ENCODE data around the gene SENP8. TPM values are rescaled to one million over a fixed set of nuclear protein-coding genes. Genes with fewer than 3 reads are reported as not detected.

The SENP8 gene
- total and polyA plus RNA-seq, 2 of the 4 experiments (the other 2 are of a cell fraction) = 1.6 to 2.9 TPM

DNA sequence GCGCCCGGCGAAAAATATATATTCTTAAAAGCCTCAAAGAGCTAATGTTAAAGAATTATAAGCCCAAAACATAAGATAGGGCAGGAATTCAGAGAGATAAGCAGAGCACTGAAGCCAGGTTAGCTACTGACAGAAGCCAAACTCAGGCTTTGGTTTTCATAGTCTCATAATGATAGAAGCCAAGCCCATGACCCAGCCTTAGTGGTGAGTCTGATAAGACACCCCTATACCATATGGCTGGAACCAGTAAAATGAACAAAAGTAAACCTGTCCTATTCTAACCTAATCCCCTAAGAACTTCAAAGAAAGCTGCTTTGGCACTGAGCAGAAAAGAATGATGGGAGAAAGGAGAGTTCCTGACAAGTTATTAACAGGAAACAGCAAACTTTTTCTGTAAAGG is 26.2 kb upstream of the SENP8 start:
- H2AK5ac ChIP-seq (ENCODE audit: low read depth, low read length) = no peak overlapping the region
- no peak overlapping the region for H2BK20ac ChIP-seq (ENCODE audit: low read depth, low read length)
- no peak overlapping the region for H3K4me2 ChIP-seq (ENCODE audit: low read depth, low read length)
- H2BK15ac ChIP-seq (ENCODE audit: low read depth, low read length) = no peak overlapping the region
- WGBS, 2 experiments (ENCODE audit: extremely low coverage in 2 of 2, insufficient read length in 1 of 2) = no CpG with 5 or more reads among the region's 3 CpGs
- H3K27me3 ChIP-seq (ENCODE audit: control insufficient read depth, insufficient read depth, low read length) = no peaks in the 10 kb centered on the region
- BruUV-seq (replicated peaks) = no TSS peak
- no peak for DNase-seq
- no peak overlapping the region for H3K14ac ChIP-seq (replicated peaks; ENCODE audit: low read depth, low read length)
- H4K20me1 ChIP-seq (ENCODE audit: insufficient read depth, low read length) = peaks cover 23% of the 10 kb centered on the region
- H2AK9ac ChIP-seq (replicated peaks; ENCODE audit: low read depth, low read length, poor library complexity) = no peak overlapping the region
- no peak overlapping the region for H2BK5ac ChIP-seq (ENCODE audit: low read depth, low read length, poor library complexity, severe bottlenecking)
- no peak overlapping the region for H2AFZ ChIP-seq (replicated peaks; ENCODE audit: low read length, poor library complexity)
- H3K56ac ChIP-seq (ENCODE audit: extremely low read depth, insufficient read depth, low read length) = no peak overlapping the region
- peaks cover 12 to 53% of the 10 kb centered on the region in 2 experiments for H3K79me1 ChIP-seq (ENCODE audit: low read depth in 1 of 2, low read length in 2 of 2)
- no peak overlapping the region for H4K5ac ChIP-seq (ENCODE audit: low read depth, low read length)
- no peak overlapping the region for H3K4ac ChIP-seq (ENCODE audit: low read depth, low read length)
- no peak overlapping the region for H3K27ac ChIP-seq (ENCODE audit: insufficient read depth, low read length)
- intact Hi-C loops (cut with micrococcal nuclease) (no loop called here), in situ Hi-C loops (cut with MboI; ENCODE audit: low sequenced_read_pairs) (no loop called here), dilution Hi-C loops (cut with HindIII; ENCODE audit: low sequenced_read_pairs, unreplicated experiment) (no loop called here)
- ATAC-seq (ENCODE audit: low read depth) = no peak
- H4K8ac ChIP-seq (ENCODE audit: low read depth in 2 of 2, low read length in 2 of 2) = no peak overlapping the region
- no peak overlapping the region for H3K4me3 ChIP-seq (ENCODE audit: insufficient read depth, low read depth, low read length)
- no peak overlapping the region for H2BK120ac ChIP-seq (ENCODE audit: low read depth, low read length)
- CTCF ChIA-PET = no interaction called here
- H3K36me3 ChIP-seq (ENCODE audit: control insufficient read depth, insufficient read depth, low read length) = peaks cover 2% of the 10 kb centered on the region; the same call in 1 of the 2 replicates
- no peak for TF ChIP-seq BHLHE40 (IDR thresholded peaks at IDR 0.05; ENCODE audit: low read depth, low read length)
- TF ChIP-seq POLR2A (IDR thresholded peaks at IDR 0.05; ENCODE audit: low read depth, low read length) = no peak
- TF ChIP-seq FOS (IDR thresholded peaks at IDR 0.05; ENCODE audit: low read depth, low read length) = no peak
- no peak for TF ChIP-seq MXI1 (IDR thresholded peaks at IDR 0.05; ENCODE audit: borderline replicate concordance, low read depth, low read length)
- TF ChIP-seq, protein P1, sequence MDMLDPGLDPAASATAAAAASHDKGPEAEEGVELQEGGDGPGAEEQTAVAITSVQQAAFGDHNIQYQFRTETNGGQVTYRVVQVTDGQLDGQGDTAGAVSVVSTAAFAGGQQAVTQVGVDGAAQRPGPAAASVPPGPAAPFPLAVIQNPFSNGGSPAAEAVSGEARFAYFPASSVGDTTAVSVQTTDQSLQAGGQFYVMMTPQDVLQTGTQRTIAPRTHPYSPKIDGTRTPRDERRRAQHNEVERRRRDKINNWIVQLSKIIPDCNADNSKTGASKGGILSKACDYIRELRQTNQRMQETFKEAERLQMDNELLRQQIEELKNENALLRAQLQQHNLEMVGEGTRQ (IDR thresholded peaks at IDR 0.05; ENCODE audit: low read depth, low read length) = no peak
- no peak for TF ChIP-seq MAFK (IDR thresholded peaks at IDR 0.05; ENCODE audit: low read depth, low read length)
- TF ChIP-seq CEBPB (IDR thresholded peaks at IDR 0.05; ENCODE audit: low read depth, low read length) = no peak
- no peak for TF ChIP-seq RFX5 (IDR thresholded peaks at IDR 0.05; ENCODE audit: low read depth, low read length)
- TF ChIP-seq, protein P2, sequence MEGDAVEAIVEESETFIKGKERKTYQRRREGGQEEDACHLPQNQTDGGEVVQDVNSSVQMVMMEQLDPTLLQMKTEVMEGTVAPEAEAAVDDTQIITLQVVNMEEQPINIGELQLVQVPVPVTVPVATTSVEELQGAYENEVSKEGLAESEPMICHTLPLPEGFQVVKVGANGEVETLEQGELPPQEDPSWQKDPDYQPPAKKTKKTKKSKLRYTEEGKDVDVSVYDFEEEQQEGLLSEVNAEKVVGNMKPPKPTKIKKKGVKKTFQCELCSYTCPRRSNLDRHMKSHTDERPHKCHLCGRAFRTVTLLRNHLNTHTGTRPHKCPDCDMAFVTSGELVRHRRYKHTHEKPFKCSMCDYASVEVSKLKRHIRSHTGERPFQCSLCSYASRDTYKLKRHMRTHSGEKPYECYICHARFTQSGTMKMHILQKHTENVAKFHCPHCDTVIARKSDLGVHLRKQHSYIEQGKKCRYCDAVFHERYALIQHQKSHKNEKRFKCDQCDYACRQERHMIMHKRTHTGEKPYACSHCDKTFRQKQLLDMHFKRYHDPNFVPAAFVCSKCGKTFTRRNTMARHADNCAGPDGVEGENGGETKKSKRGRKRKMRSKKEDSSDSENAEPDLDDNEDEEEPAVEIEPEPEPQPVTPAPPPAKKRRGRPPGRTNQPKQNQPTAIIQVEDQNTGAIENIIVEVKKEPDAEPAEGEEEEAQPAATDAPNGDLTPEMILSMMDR (conservative IDR thresholded peaks at IDR 0.05; ENCODE audit: low read depth, low read length) = no peak
- TF ChIP-seq MAZ (IDR thresholded peaks at IDR 0.05; ENCODE audit: borderline replicate concordance, low read depth, low read length) = no peak
- TF ChIP-seq, protein P3, sequence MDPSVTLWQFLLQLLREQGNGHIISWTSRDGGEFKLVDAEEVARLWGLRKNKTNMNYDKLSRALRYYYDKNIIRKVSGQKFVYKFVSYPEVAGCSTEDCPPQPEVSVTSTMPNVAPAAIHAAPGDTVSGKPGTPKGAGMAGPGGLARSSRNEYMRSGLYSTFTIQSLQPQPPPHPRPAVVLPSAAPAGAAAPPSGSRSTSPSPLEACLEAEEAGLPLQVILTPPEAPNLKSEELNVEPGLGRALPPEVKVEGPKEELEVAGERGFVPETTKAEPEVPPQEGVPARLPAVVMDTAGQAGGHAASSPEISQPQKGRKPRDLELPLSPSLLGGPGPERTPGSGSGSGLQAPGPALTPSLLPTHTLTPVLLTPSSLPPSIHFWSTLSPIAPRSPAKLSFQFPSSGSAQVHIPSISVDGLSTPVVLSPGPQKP (IDR thresholded peaks at IDR 0.05; ENCODE audit: borderline replicate concordance, low read depth, low read length) = no peak
- no peak for TF ChIP-seq RCOR1 (IDR thresholded peaks at IDR 0.05; ENCODE audit: insufficient replicate concordance, low read length)
- no peak for TF ChIP-seq NFE2L2 (IDR thresholded peaks at IDR 0.05; ENCODE audit: low read depth, low read length)
- no peak for TF ChIP-seq RAD21 (IDR thresholded peaks at IDR 0.05; ENCODE audit: low read length)
- no peak for TF ChIP-seq SMC3 (IDR thresholded peaks at IDR 0.05; ENCODE audit: low read depth, low read length)
- TF ChIP-seq CHD1 (IDR thresholded peaks at IDR 0.05; ENCODE audit: low read depth, low read length) = no peak
- peaks cover 9% of the 10 kb centered on the region; the same call in 1 of the 2 replicates for H3K9me1 ChIP-seq (ENCODE audit: insufficient read depth, low read length)
- H4K91ac ChIP-seq (ENCODE audit: insufficient read depth, low read depth, low read length) = no peak overlapping the region
- no peak overlapping the region for H3K18ac ChIP-seq (ENCODE audit: low read depth, low read length)
- no peak overlapping the region for H3K23ac ChIP-seq (ENCODE audit: low read depth, low read length)
- H3K9ac ChIP-seq (ENCODE audit: low read depth, low read length) = no peak overlapping the region
- POLR2A ChIA-PET (ENCODE audit: unreplicated experiment) = no interaction called here
- no peaks in the 10 kb centered on the region for H3K9me3 ChIP-seq (ENCODE audit: control insufficient read depth, insufficient read depth, low read length)
- H3K4me1 ChIP-seq (ENCODE audit: control insufficient read depth, insufficient read depth, low read length) = no peaks in the 10 kb centered on the region

All from IMR-90 (cell line).